ENCODE measurements around the gene DMD. TPM values are rescaled to one million over a fixed set of nuclear protein-coding genes. Genes with fewer than 3 reads are reported as not detected.

Gene DMD
- total and polyA plus RNA-seq, 2 of the 13 experiments (the other 11 are each of a cell fraction or from before 2014, with no cell fraction given), result 17.6 to 25.9 TPM

DNA sequence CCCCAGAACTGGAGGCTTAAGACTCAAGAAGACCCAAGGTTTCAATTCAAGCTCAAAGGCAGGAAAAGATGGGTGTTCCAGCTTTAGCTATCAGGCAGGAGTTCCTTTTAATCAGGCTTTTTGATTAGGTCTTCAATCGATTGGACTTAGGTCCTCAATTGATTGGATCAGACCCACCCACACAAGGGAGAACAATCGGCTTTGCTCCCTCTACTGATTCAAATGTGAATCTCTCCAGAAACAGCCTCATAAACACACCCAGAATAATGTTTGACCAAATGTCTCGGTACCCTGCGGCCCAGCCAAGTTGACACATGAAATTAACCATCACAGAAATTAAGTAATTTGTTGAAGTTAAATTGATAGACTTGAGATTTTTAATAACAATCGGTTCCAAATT, 1222.4 kb downstream of the DMD start (continued):
- TF ChIP-seq, protein P1, sequence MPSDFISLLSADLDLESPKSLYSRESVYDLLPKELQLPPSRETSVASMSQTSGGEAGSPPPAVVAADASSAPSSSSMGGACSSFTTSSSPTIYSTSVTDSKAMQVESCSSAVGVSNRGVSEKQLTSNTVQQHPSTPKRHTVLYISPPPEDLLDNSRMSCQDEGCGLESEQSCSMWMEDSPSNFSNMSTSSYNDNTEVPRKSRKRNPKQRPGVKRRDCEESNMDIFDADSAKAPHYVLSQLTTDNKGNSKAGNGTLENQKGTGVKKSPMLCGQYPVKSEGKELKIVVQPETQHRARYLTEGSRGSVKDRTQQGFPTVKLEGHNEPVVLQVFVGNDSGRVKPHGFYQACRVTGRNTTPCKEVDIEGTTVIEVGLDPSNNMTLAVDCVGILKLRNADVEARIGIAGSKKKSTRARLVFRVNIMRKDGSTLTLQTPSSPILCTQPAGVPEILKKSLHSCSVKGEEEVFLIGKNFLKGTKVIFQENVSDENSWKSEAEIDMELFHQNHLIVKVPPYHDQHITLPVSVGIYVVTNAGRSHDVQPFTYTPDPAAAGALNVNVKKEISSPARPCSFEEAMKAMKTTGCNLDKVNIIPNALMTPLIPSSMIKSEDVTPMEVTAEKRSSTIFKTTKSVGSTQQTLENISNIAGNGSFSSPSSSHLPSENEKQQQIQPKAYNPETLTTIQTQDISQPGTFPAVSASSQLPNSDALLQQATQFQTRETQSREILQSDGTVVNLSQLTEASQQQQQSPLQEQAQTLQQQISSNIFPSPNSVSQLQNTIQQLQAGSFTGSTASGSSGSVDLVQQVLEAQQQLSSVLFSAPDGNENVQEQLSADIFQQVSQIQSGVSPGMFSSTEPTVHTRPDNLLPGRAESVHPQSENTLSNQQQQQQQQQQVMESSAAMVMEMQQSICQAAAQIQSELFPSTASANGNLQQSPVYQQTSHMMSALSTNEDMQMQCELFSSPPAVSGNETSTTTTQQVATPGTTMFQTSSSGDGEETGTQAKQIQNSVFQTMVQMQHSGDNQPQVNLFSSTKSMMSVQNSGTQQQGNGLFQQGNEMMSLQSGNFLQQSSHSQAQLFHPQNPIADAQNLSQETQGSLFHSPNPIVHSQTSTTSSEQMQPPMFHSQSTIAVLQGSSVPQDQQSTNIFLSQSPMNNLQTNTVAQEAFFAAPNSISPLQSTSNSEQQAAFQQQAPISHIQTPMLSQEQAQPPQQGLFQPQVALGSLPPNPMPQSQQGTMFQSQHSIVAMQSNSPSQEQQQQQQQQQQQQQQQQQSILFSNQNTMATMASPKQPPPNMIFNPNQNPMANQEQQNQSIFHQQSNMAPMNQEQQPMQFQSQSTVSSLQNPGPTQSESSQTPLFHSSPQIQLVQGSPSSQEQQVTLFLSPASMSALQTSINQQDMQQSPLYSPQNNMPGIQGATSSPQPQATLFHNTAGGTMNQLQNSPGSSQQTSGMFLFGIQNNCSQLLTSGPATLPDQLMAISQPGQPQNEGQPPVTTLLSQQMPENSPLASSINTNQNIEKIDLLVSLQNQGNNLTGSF (CRISPR knock-in tag; IDR thresholded peaks at IDR 0.05), result no peak
- TF ChIP-seq ZNF761 (CRISPR knock-in tag; conservative IDR thresholded peaks at IDR 0.05) (no peak), SAFB2 (CRISPR knock-in tag; IDR thresholded peaks at IDR 0.05; ENCODE audit: borderline replicate concordance, low read depth) (no peak), AKAP8 (CRISPR knock-in tag; IDR thresholded peaks at IDR 0.05) (no peak), DNMT1 (CRISPR knock-in tag; IDR thresholded peaks at IDR 0.05) (no peak), ZNF501 (CRISPR knock-in tag; IDR thresholded peaks at IDR 0.05) (no peak)

DNA sequence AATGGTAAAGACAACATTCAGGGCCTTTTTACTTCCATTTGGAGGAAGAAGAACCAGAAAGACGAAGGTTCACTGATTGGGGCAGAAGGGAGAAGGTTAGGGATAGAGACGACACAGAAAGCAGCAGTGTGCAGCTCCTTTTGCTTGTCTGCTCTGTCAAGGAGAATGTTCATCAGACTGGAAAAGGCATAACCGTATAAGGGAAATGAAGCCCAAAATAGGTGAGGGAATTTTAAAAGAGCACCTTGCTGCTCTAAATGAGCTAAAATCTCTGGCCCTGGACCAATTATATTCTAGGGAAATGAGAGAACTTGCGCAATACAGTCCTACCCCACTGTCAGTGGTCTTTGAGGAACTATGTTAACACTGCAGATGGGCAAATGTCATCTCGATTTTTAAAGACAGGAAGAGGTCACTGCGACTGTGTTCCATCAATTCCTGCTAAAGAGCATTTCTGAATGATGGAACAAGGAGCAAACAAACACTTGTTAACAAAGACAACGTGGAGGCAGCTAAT, 1229.7 kb downstream of the DMD start:
- Histone ChIP-seq H2AFZ (ENCODE audit: low read length) (no peak overlapping the region), H3K27me3 (ENCODE audit: control insufficient read depth in 1 of 2, insufficient read depth in 2 of 2, low read length in 2 of 2) (no peaks in the 10 kb centered on the region), H4K20me1 (ENCODE audit: insufficient read depth, low read length) (no peaks in the 10 kb centered on the region), H3K4me1 (ENCODE audit: insufficient read depth, low read length) (no peaks in the 10 kb centered on the region), H3K27ac (ENCODE audit: extremely low read length, insufficient read depth, low read length) (no peak overlapping the region), H3K9ac (ENCODE audit: insufficient read depth, low read depth, low read length) (no peak overlapping the region), H3K4me2 (ENCODE audit: low read depth, low read length) (no peak overlapping the region), H3K9me3 (ENCODE audit: low read length) (no peaks in the 10 kb centered on the region), H3K36me3 (replicated peaks in 1 of 2; ENCODE audit: control insufficient read depth in 1 of 2, insufficient read depth in 2 of 2, low read length in 2 of 2) (no peaks in the 10 kb centered on the region), H3K79me2 (ENCODE audit: insufficient read depth, low read length) (no peaks in the 10 kb centered on the region), H3K4me3 (replicated peaks in 1 of 3; ENCODE audit: insufficient read depth in 1 of 3, low read depth in 2 of 3, low read length in 3 of 3) (no peak overlapping the region)
- ChIA-PET POLR2A (no interaction called here), CTCF (ENCODE audit: low intra/inter-chr PET ratio, low total read pairs) (no interaction called here)
- in situ Hi-C loops (cut with HindIII; ENCODE audit: extremely low pct_ligation_motif_present, low pct_unique_long_range_greater_than_20kb) (no loop called here), intact Hi-C loops (cut with micrococcal nuclease; ENCODE audit: unreplicated experiment) (no loop called here)
- WGBS (ENCODE audit: low lambda C conversion rate), result 35% methylated on average over 7 of the region's 7 CpGs
- BruUV-seq (replicated peaks), result no TSS peak
- ATAC-seq, result no peak
- no peak for DNase-seq (ENCODE audit: low spot score)
- no peak for FAIRE-seq
- TF ChIP-seq GABPA (IDR thresholded peaks at IDR 0.05; ENCODE audit: low read depth, low read length) (no peak), GABPA (CRISPR knock-in tag; IDR thresholded peaks at IDR 0.05; ENCODE audit: low read depth) (no peak), CBFB (CRISPR knock-in tag; IDR thresholded peaks at IDR 0.05) (no peak), FIP1L1 (IDR thresholded peaks at IDR 0.05; ENCODE audit: borderline replicate concordance, insufficient read depth, low read depth, low read length) (no peak), ZNF143 (CRISPR knock-in tag; IDR thresholded peaks at IDR 0.05) (no peak)
- TF ChIP-seq, protein P2, sequence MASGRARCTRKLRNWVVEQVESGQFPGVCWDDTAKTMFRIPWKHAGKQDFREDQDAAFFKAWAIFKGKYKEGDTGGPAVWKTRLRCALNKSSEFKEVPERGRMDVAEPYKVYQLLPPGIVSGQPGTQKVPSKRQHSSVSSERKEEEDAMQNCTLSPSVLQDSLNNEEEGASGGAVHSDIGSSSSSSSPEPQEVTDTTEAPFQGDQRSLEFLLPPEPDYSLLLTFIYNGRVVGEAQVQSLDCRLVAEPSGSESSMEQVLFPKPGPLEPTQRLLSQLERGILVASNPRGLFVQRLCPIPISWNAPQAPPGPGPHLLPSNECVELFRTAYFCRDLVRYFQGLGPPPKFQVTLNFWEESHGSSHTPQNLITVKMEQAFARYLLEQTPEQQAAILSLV (CRISPR knock-in tag; IDR thresholded peaks at IDR 0.05; ENCODE audit: borderline replicate concordance), result no peak
- TF ChIP-seq, protein P3, sequence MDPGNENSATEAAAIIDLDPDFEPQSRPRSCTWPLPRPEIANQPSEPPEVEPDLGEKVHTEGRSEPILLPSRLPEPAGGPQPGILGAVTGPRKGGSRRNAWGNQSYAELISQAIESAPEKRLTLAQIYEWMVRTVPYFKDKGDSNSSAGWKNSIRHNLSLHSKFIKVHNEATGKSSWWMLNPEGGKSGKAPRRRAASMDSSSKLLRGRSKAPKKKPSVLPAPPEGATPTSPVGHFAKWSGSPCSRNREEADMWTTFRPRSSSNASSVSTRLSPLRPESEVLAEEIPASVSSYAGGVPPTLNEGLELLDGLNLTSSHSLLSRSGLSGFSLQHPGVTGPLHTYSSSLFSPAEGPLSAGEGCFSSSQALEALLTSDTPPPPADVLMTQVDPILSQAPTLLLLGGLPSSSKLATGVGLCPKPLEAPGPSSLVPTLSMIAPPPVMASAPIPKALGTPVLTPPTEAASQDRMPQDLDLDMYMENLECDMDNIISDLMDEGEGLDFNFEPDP (CRISPR knock-in tag; conservative IDR thresholded peaks at IDR 0.05), result no peak
- TF ChIP-seq, protein P4, sequence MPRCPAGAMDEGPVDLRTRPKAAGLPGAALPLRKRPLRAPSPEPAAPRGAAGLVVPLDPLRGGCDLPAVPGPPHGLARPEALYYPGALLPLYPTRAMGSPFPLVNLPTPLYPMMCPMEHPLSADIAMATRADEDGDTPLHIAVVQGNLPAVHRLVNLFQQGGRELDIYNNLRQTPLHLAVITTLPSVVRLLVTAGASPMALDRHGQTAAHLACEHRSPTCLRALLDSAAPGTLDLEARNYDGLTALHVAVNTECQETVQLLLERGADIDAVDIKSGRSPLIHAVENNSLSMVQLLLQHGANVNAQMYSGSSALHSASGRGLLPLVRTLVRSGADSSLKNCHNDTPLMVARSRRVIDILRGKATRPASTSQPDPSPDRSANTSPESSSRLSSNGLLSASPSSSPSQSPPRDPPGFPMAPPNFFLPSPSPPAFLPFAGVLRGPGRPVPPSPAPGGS (CRISPR knock-in tag; IDR thresholded peaks at IDR 0.05), result no peak

Data from HepG2 (cell line).